ENCODE results near the gene KCNQ1OT1. TPM values are rescaled to one million over a fixed set of nuclear protein-coding genes. Genes with fewer than 3 reads are reported as not detected.

KCNQ1OT1 gene
- total and polyA plus RNA-seq, 9 of the 15 experiments (the other 6 are each of a cell fraction or from before 2014, with no cell fraction given) = 0.04 to 2.3 (median 0.74) TPM

- H3K36me3 ChIP-seq (ENCODE audit: control insufficient read depth, insufficient read depth, low read length) = no peaks in the 10 kb centered on the region
- no peak for DNase-seq (ENCODE audit: extremely low read depth in 1 of 4, low spot score in 3 of 4)
- ChIA-PET POLR2A (no interaction called here), CTCF (ENCODE audit: low intra/inter-chr PET ratio) (no interaction called here)
- H3K27me3 ChIP-seq (ENCODE audit: control insufficient read depth in 2 of 2, insufficient read depth in 2 of 2, low read length in 2 of 2) = no peaks in the 10 kb centered on the region; a peak in 1 of 5 replicates
- H3K4me3 ChIP-seq = no peak overlapping the region
- no peaks in the 10 kb centered on the region for H3K4me1 ChIP-seq (replicated peaks in 1 of 2; ENCODE audit: control insufficient read depth in 2 of 2, insufficient read depth in 2 of 2, low read length in 2 of 2)
- no peaks in the 10 kb centered on the region for H3K9me1 ChIP-seq (ENCODE audit: control insufficient read depth, insufficient read depth, low read length)
- no peak for TF ChIP-seq RBM22 (IDR thresholded peaks at IDR 0.05; ENCODE audit: low read depth, low read length, poor library complexity, severe bottlenecking)
- TF ChIP-seq SMARCB1 (IDR thresholded peaks at IDR 0.05; ENCODE audit: insufficient read length, low read depth) = no peak
- no peak for TF ChIP-seq SRF (CRISPR knock-in tag; IDR thresholded peaks at IDR 0.05)
- no peak for TF ChIP-seq ZNF407 (IDR thresholded peaks at IDR 0.05; ENCODE audit: low read depth)
- TF ChIP-seq COPS2 (conservative IDR thresholded peaks at IDR 0.05) = no peak
- intact Hi-C loops (cut with micrococcal nuclease) (no loop called here), in situ Hi-C loops (cut with MboI) (no loop called here)
- no peaks in the 10 kb centered on the region for H3K79me2 ChIP-seq (ENCODE audit: control insufficient read depth, insufficient read depth, low read length)
- H2AFZ ChIP-seq (ENCODE audit: low read depth, low read length) = no peak overlapping the region
- no peak overlapping the region for H3K27ac ChIP-seq (ENCODE audit: extremely low read depth, low read depth, low read length)
- no peak for FAIRE-seq
- no peak overlapping the region for H3K4me2 ChIP-seq (ENCODE audit: insufficient read depth, low read length)
- 0% methylated on average over 3 of the region's 3 CpGs for WGBS (ENCODE audit: insufficient coverage, low coverage, missing lambda C conversion rate)
- H3K9ac ChIP-seq (ENCODE audit: insufficient read depth in 1 of 2, low read depth in 2 of 2, low read length in 2 of 2) = no peak overlapping the region
- BruUV-seq (replicated peaks) = no TSS peak
- ATAC-seq = no peak
- H4K20me1 ChIP-seq (replicated peaks; ENCODE audit: control insufficient read depth, insufficient read depth, low read length) = no peaks in the 10 kb centered on the region
- peaks cover 4% of the 10 kb centered on the region; the same call in 1 of the 2 replicates for H3K9me3 ChIP-seq (replicated peaks; ENCODE audit: control insufficient read depth, insufficient read depth, low read depth, low read length)
Measured at GRCh38 chr11:2625183-2625582, 74.6 kb downstream of the KCNQ1OT1 start.
